AG08395 (cell line): ENCODE data around the gene TOR1B.

Source experiments
- DNase-seq: peaks from one replicate; pipeline ENCODE4 v3.0.0; 2012; ENCODE audit warnings: mixed read lengths, low spot score

Gene TOR1B

DNA sequence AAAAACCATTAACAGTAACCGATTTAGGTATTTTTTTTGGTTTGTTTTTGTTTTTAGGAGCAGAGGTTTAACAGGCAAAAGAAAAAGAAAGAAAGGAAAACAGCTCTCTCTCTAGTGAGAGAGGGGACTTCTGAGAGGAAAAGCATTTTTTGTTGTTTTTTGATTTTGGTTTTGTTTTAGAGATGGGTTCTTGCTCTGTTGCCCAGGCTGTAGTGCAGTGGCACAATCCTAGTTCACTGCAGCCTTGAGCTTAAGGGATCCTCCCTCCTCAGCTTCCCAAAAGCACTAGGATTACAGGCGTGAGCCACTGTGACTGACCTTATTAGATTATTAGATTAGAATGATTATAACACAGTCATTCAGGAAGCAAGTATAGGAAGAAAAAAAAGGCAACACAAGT lies 42.4 kb downstream of the TOR1B start:
- no peak for DNase-seq

DNA sequence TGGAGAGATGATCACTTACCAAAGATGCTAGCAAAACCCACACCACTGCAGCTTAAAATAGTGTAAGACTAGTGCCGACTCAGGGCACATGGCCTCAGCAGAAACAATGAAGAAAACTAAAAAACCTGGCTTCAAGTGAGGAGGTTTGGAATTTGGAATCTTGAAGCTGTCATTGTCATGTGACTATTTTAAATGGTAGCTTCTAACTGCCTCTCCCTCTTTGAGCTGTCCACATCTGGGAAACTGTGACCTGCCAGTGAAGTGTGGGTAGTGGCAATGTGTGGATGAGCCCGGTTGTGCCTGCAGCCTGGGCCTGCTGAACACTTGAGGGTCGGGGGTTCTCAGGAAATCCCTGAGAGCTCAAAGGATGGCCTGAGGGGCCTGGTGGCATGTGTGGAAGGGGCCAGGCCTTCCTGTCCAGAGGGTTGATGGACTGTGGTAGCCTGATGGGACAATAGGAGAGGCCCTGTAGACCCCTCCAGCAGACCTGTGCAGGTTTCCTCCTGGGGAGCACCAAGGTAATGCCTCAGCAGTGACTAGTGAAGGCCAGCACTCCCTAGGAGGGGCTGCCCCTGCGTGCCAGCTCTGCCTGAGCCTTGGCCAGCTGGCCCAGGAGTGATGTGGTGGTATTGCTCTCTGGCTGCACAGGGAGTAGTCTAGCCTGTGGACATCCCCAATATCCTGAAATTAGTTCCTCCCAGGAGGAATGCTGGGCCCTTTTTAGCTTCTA lies 45.9 kb downstream of the TOR1B start:
- DNase-seq = no peak

DNA sequence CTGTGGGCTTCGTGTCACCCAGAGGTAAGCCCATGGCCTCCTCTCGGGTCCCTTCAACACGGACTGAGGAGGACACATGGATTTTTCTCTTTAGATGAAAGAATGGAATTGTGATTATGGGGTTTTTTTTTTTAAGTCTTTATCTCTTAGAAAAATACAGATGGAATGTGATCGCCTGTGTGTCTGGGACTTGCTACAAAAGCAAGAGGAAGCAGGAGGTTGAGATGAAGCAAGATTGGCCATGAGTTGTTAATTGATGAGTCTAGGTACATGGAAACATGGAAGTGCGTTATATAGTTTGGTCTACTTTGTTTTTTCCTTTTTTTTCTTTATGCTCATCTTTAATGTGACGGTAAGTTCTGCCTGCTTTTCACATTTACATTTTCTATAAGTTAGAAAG lies 46.9 kb downstream of the TOR1B start:
- DNase-seq = no peak

- no peak for DNase-seq
Measured at GRCh38 chr9:129850821-129851550, 48.0 kb downstream of the TOR1B start.

DNA sequence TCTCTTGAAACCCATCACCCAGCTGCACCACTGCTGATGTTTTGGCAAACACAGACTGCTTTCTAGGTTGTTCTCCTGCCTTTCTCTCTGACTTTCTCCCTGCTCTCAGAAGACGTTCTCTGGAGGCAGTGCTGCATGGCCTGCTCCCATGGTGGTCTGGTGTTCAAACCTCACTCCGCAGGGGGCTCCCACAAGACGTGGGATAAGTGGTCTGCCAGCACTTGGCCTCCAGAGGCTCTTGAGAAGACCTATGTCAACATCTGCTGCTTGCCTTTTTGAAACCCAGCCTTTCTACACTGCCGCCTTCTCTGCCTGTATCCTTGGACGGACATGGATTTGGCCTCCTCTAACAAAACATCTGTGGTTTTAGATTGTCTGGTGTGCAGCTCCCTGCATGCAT lies 48.8 kb downstream of the TOR1B start:
- DNase-seq = no peak

DNA sequence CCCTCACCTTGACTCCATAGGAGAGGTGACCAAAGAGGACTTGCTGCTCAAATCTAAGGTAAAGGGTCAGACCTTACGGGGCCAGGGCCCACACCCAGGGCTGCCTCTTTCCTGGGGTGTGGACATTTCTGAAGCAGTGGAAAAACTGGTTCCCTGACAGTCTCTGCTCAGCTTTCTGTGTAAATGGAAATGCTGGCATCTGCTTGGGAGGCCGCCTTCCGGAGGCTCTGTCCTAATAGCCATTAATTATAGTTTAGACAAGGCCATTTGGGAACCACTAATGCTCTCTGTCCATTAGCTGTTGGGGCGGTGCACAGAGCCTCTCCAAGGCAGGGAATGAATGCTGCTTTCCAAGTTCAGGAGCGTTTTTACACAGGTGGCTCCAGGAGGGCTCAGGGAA lies 49.6 kb downstream of the TOR1B start:
- DNase-seq = no peak

GRCh38 chr9:129853614-129854013 lies 50.6 kb downstream of the TOR1B start:
- no peak for DNase-seq

GRCh38 chr9:129854588-129855110 lies 51.7 kb downstream of the TOR1B start:
- no peak for DNase-seq

GRCh38 chr9:129857207-129857606 lies 54.2 kb downstream of the TOR1B start:
- no peak for DNase-seq

GRCh38 chr9:129858167-129858962 lies 55.4 kb downstream of the TOR1B start:
- no peak for DNase-seq
